Fibroblast of the aortic adventitia (primary cell): ENCODE results near the gene AFF3. TPM values are rescaled to one million over a fixed set of nuclear protein-coding genes. Genes with fewer than 3 reads are reported as not detected.

ENCODE experiments used
- DNase-seq: peaks from one replicate; pipeline ENCODE4 v3.0.0-alpha.2; 2010; ENCODE audit warnings: low read depth
- H3K4me3 ChIP-seq: 2 replicates; pipeline ENCODE4 v1.5.1; 2011; ENCODE audit warnings: low read depth, mild to moderate bottlenecking, control low read depth, low read length, moderate library complexity
- total RNA-seq: library from RNA; depleted of rRNA; stranded (reverse); fragments of >200 nt; gene quantifications from 2 replicates; pipeline ENCODE4 v1.2.3, GENCODE V29; 2012; ENCODE audit warnings: low replicate concordance
- TF ChIP-seq, protein P1 (sequence below): IDR thresholded peaks from 2 replicates; pipeline ENCODE4 v1.5.1; 2011; ENCODE audit warnings: mild to moderate bottlenecking, low read length, control low read depth, inconsistent platforms; ENCODE audit not compliant: insufficient read depth

Gene AFF3
- total RNA-seq, 1 donor, result 4.2 TPM

DNA sequence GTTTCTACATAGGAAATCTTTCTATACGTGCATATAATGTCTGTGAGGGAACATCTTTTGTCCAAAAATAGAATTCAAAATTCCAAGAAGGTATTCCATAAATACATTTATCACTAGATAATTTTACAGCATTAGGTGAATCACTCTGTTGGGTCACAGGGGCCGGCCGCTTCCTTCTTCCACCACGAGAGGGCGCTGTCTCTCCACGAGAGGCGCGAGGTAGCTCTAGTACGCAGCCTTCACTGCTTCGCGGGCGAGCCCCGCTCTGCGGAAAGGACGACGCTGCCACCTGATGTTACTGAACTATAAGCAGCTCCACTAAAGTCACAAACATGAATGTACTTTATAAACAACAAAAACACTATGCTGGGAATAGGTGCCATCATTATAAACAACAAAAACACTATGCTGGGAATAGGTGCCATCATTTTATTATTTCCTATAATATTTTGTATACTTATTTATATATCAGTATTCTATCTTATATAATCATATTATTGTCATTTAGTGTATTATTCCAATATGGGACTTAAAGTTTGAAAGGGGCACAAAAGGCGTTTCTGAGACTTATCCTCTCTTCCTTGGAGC lies 583.2 kb downstream of the AFF3 start:
- TF ChIP-seq, protein P1, sequence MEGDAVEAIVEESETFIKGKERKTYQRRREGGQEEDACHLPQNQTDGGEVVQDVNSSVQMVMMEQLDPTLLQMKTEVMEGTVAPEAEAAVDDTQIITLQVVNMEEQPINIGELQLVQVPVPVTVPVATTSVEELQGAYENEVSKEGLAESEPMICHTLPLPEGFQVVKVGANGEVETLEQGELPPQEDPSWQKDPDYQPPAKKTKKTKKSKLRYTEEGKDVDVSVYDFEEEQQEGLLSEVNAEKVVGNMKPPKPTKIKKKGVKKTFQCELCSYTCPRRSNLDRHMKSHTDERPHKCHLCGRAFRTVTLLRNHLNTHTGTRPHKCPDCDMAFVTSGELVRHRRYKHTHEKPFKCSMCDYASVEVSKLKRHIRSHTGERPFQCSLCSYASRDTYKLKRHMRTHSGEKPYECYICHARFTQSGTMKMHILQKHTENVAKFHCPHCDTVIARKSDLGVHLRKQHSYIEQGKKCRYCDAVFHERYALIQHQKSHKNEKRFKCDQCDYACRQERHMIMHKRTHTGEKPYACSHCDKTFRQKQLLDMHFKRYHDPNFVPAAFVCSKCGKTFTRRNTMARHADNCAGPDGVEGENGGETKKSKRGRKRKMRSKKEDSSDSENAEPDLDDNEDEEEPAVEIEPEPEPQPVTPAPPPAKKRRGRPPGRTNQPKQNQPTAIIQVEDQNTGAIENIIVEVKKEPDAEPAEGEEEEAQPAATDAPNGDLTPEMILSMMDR, result peak; percentile 98
- DNase-seq, result peak; percentile 63
- H3K4me3 ChIP-seq, result no peak overlapping the region

DNA sequence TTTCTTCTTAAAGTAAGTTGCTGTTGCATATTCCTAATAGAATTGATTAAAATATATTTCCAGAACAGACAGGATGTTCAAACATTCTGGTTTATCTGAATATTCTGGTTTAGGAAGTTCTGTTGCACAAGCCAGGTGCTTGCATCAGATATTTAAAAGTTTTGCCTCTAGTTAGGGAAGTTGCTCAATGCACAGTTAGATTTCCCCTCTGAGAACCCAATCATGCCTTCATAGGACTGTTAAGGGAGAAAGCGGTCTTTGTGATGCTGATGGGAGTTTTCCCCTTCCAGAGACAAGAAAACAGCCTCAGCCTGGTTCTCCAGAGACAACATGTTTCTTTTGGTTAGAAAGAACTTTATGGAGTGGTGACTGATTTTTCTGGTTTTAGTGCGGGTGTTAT lies 587.0 kb downstream of the AFF3 start:
- H3K4me3 ChIP-seq, result no peak overlapping the region
- DNase-seq, result no peak
- TF ChIP-seq, protein P1, result no peak

DNA sequence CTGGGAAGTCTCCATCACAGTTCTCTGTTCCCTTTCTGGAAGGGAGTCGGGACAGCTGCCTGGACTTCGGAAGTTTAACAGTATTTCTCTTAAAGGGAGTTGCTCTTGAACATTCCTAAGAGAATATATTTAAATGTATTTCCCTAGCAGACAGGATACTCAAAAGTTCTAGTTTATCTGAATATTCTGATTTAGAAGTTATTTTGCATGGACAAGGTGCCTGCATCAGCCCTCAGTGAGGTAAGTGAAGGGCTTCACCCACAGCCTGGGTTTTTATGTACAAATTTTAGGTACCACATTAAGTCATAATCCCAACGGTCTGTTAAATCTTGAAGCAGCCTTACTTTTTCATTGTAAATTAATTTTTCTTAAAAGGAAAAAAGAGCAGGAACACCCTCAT lies 587.5 kb downstream of the AFF3 start:
- DNase-seq, result no peak
- TF ChIP-seq, protein P1, result no peak
- H3K4me3 ChIP-seq, result no peak overlapping the region

DNA sequence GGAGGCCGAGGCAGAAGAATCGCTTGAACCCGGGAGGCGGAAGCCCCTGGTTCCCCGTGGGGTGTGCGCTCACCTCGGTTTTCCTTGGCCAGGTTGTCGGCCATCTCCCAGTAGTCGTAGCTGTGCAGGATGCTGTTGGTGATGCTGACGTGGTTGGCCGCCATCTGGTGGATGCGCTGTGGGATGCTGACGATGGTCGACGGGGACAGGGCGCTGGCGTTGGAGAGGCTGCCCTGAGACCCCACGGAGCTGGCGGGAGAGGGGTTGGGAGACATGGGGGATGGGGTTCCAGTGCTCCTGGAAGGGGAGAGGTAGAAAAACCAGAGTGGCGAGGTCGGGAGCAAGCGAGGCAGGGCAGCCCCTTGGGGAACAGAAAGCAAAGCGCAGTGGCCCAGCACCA lies 588.2 kb downstream of the AFF3 start:
- no peak for DNase-seq
- TF ChIP-seq, protein P1, result no peak
- H3K4me3 ChIP-seq, result no peak overlapping the region

DNA sequence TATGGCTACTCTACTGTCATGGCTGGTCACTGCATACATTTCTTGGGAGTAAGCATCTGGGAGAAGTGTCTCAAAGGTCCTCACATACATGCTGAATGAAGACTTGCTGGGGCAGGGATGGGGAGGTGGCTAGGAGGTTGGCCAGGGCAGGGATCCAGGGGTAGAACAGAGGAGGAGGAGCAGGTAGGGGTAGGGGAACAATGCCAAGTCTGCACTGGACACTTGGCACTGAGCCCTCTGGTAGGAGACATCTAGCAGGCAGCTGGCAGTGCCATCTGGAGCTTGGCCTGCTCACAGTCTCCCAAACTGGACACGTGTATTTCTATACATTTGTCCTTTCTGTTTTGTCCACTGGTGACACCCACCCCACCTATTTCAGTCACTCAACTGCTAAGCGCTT lies 589.9 kb downstream of the AFF3 start:
- no peak overlapping the region for H3K4me3 ChIP-seq

DNA sequence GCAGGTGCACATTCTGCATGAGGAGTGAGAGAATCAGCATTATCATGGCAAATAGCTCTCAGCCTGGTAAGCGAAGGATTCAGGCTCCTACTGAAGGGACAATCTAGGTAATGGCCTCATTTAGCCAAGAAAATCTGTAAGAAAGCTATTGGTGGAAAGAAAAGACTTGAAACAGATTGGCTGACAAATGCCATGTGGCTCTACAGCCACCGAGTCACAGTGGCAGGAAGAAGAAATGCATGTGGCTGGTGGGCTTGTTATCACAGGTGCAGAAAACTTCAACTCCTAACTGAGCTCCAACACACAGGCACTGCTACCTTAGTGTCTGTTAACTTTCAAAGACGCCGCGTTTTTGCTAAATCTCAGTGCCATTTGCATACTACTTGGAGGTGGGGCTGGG lies 592.0 kb downstream of the AFF3 start:
- DNase-seq, result no peak
- TF ChIP-seq, protein P1, result no peak
- H3K4me3 ChIP-seq, result no peak overlapping the region

More for the DNA sequence above, 589.9 kb downstream of the AFF3 start:
- TF ChIP-seq, protein P1, result no peak
- DNase-seq, result no peak

DNA sequence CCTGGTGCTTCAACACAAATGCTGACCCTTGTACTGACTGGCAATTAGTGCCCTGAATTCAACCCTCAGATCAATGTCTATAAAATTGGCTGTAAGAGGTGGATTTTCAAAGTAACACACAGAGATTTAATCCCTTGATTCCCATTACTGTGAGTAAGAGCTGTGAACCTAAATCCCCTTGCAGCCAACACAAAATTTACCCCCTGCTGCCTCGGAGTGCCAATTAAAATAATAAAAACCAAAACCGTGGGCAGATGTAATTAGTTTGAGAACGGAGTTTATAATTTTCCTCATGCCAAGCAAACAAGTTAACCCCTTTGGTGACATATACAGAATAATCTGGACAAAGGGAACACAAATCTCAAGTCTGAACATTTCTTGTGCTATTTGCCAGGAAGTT lies 596.8 kb downstream of the AFF3 start:
- no peak for DNase-seq
- TF ChIP-seq, protein P1, result no peak
- H3K4me3 ChIP-seq, result no peak overlapping the region
